ENCODE measurements around the gene LEF1.
A peak's percentile ranks its signal among the peaks of the same experiment; 100 is the strongest.

DNA sequence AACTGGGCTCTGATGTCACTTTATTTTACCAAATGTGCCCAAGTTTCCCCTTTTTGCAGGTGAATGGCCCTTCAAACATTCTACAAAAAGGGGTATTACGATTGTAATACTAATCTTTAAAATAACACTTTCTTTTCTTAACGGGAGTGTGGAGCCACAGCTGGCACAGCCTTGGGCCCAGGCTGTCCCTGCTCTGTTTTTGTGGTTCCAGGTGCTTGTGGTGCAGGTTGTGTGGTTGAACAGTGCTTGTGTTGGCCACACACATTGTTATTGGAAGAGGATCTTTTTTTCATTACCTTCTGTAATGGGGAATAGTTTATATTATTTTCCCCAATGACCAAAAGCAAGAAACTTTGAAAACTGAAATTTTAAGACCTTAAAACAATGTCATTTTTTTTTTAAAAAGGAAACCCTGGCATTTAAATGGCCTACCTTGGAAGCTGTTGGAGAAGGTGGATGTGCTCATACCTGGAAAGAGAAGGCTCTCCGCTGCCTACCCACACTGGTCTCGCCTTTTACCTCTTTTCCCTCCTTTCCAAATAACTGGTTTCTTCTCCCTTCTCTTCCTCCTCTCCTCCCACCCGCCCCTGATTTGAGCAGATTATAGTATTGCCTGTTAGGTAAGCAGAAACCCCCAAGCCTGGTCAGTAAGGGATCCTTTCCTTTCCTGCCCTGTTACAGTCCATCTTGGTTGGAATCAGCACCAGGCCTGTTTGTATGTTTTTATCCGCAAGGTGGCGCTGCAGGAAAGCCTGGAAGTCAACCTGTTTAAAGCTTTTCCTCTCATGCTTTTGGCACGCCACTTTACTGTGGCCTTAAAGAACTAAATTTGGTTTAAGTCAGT is 150.5 kb downstream of the LEF1 start:
- TF ChIP-seq, protein P1, sequence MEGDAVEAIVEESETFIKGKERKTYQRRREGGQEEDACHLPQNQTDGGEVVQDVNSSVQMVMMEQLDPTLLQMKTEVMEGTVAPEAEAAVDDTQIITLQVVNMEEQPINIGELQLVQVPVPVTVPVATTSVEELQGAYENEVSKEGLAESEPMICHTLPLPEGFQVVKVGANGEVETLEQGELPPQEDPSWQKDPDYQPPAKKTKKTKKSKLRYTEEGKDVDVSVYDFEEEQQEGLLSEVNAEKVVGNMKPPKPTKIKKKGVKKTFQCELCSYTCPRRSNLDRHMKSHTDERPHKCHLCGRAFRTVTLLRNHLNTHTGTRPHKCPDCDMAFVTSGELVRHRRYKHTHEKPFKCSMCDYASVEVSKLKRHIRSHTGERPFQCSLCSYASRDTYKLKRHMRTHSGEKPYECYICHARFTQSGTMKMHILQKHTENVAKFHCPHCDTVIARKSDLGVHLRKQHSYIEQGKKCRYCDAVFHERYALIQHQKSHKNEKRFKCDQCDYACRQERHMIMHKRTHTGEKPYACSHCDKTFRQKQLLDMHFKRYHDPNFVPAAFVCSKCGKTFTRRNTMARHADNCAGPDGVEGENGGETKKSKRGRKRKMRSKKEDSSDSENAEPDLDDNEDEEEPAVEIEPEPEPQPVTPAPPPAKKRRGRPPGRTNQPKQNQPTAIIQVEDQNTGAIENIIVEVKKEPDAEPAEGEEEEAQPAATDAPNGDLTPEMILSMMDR (IDR thresholded peaks at IDR 0.05; ENCODE audit: low read depth, low read length) = peak; percentile 72
- TF ChIP-seq POLR2A (IDR thresholded peaks at IDR 0.05; ENCODE audit: extremely low read depth, insufficient read length) (no peak), MYC (IDR thresholded peaks at IDR 0.05; ENCODE audit: low read depth, low read length) (no peak)
- TF ChIP-seq, protein P2, sequence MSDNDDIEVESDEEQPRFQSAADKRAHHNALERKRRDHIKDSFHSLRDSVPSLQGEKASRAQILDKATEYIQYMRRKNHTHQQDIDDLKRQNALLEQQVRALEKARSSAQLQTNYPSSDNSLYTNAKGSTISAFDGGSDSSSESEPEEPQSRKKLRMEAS (IDR thresholded peaks at IDR 0.05; ENCODE audit: low read depth, low read length) = no peak

Measured in NB4 (cell line).